Spinal cord (tissue), 10 donors: ENCODE data around the gene MLH3. TPM values are rescaled to one million over a fixed set of nuclear protein-coding genes. Genes with fewer than 3 reads are reported as not detected.
A peak's percentile ranks its signal among the peaks of the same experiment; 100 is the strongest.

Experiments used
- DNase-seq, 6 donors: peaks; one replicate each; pipeline versions ENCODE4 v3.0.0 to v3.0.0-alpha.2; 2013 to 2015; ENCODE audit warnings: low spot score in 6 of 6, low read depth in 4 of 6
- H3K27ac ChIP-seq: one replicate; pipeline ENCODE4 v1.5.1; 2013; ENCODE audit warnings: low read depth, low read length, control low read depth
- H3K27me3 ChIP-seq: one replicate; pipeline ENCODE4 v1.6.1; 2013; ENCODE audit warnings: low read length; ENCODE audit not compliant: control insufficient read depth, insufficient read depth
- H3K36me3 ChIP-seq: one replicate; pipeline ENCODE4 v1.6.1; 2013; ENCODE audit warnings: low read length; ENCODE audit not compliant: control insufficient read depth, insufficient read depth
- H3K4me1 ChIP-seq: one replicate; pipeline ENCODE4 v1.6.1; 2013; ENCODE audit warnings: low read length; ENCODE audit not compliant: control insufficient read depth, insufficient read depth
- H3K4me3 ChIP-seq: one replicate; pipeline ENCODE4 v1.5.1; 2013; ENCODE audit warnings: low read depth, low read length, control low read depth
- H3K9me3 ChIP-seq: one replicate; pipeline ENCODE4 v1.6.1; 2013; ENCODE audit warnings: low read length; ENCODE audit not compliant: control insufficient read depth, insufficient read depth
- WGBS: methylation state at CpG from one replicate; pipeline ENCODE4 v1.1.5; 2013; ENCODE audit warnings: missing lambda C conversion rate; ENCODE audit not compliant: insufficient coverage; 5-methylcytosine and 5-hydroxymethylcytosine counted together
- polyA plus RNA-seq, 2 donors: library from polyadenylated mRNA; unstranded; fragments of 120-200 nt; gene quantifications; one replicate each; pipeline ENCODE4 v1.2.1, GENCODE V29; 2013; ENCODE audit not compliant: insufficient read length in 2 of 2
- total RNA-seq, 2 donors: library from RNA; depleted of rRNA in 1 of 2; stranded (reverse); fragments of 120-200 nt in 1 of 2; fragments of >200 nt in 1 of 2; gene quantifications; one replicate each; pipeline versions ENCODE4 v1.2.3 to v1.2.4, GENCODE V29; 2013 to 2014
- donor health status: healthy.

Gene MLH3
- total and polyA plus RNA-seq, 4 donors = 21.4 to 65.8 (median 39.5) TPM

DNA sequence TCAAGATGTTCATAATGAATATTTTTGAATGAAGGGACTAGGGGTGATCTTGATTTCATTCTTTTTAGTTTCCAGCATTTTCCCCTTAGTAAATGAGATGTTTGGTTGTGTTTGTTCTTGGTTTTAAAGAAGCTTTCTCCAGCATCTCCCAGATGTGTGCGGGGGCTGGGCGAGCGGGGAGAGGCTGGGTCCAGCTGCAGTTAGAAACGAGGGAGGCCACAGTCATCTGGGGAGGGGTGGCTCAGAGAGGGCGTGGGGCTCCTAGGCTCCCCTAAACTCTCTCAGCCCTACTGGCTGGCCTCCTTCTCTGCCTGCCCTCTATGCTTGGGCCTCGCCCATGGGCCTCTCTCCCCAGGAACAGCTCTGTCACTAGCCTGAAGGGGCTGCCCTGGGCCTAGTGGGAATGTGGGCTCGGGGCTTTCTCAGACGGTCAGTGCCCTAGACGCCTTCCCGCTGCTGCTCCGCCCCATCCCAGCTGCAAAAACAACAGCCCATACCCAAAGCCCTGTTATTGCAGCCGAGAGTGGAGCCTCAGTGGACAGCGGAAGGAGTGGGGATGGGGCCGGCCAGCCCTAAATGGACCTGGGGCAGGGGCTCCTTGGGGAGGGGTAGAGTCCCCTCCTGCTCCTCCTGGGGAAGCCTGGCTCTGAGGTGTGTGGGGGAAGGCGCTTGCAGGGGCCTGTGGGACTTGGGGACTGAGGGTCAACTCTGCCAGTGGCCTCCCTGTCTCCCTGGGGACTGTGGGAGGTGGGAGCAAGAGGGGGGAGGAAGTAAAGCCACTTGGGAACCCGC is 66.8 kb downstream of the MLH3 start:
- Histone ChIP-seq H3K27me3 (no peaks in the 10 kb centered on the region), H3K27ac (peak overlapping the region; percentile 35), H3K4me1 (peaks cover 36% of the 10 kb centered on the region)

GRCh38 chr14:74983343-74983742 is 67.9 kb downstream of the MLH3 start:
- 93% methylated on average over 1 of the region's 1 CpG for WGBS
- H3K27me3 ChIP-seq = no peaks in the 10 kb centered on the region
- no peak overlapping the region for H3K27ac ChIP-seq
- H3K4me3 ChIP-seq = no peak overlapping the region
- H3K4me1 ChIP-seq = peaks cover 45% of the 10 kb centered on the region
- no peak for DNase-seq
- no peaks in the 10 kb centered on the region for H3K9me3 ChIP-seq
- no peaks in the 10 kb centered on the region for H3K36me3 ChIP-seq

More for the DNA sequence above, 66.8 kb downstream of the MLH3 start:
- peak in 1 of 6 donors; percentile 44 for DNase-seq
- Histone ChIP-seq H3K4me3 (no peak overlapping the region), H3K9me3 (no peaks in the 10 kb centered on the region), H3K36me3 (no peaks in the 10 kb centered on the region)
- WGBS = 72% methylated on average over 5 of the region's 16 CpGs

DNA sequence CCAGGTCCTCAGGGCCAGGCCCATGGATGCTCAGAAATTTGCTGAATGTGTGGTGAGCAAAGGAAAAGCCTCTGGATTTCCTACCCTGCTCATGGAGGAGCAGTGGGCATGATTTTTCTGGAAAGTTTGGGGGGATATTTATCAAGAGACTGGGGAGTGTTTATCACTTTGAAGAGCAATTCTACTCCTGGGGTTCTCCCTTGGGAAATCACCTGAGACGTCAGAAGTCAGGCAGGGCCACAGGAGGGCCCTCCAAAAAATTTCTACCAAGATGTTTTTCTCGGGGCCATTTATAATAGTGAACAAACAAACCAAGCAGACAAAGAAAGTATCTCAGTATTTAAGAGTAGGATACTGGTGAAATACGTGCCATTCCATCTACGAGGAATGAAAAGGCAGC is 68.6 kb downstream of the MLH3 start:
- no peaks in the 10 kb centered on the region for H3K27me3 ChIP-seq

GRCh38 chr14:74981833-74982232 is 69.4 kb downstream of the MLH3 start:
- H3K36me3 ChIP-seq = peaks cover 3% of the 10 kb centered on the region
- no peak overlapping the region for H3K4me3 ChIP-seq
- DNase-seq = no peak
- peaks cover 54% of the 10 kb centered on the region for H3K4me1 ChIP-seq
- no peaks in the 10 kb centered on the region for H3K27me3 ChIP-seq
- 93% methylated on average over 4 of the region's 5 CpGs for WGBS
- H3K27ac ChIP-seq = no peak overlapping the region
- H3K9me3 ChIP-seq = no peaks in the 10 kb centered on the region

More for the DNA sequence above, 68.6 kb downstream of the MLH3 start:
- Histone ChIP-seq H3K9me3 (no peaks in the 10 kb centered on the region), H3K27ac (no peak overlapping the region), H3K4me1 (peaks cover 52% of the 10 kb centered on the region), H3K36me3 (peaks cover 3% of the 10 kb centered on the region), H3K4me3 (no peak overlapping the region)
- WGBS = 60% methylated on average over 1 of the region's 4 CpGs
- DNase-seq = no peak

DNA sequence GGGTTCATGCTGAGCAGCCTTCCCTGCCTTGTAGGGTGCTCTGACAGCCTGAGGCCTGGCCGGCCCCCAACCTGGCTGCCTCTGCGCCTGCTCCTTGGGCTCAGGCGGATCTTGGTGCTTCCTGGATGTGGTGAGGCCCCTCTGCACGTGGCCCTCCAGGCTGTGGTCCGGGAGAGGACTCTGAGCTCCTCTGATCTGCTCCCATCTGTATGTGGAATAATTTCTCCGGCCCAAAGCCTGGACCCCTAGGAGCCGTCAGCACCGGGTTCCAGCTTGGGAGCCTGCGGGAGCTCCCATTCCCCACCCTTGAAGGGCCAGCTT is 69.8 kb downstream of the MLH3 start:
- Histone ChIP-seq H3K9me3 (no peaks in the 10 kb centered on the region), H3K27me3 (no peaks in the 10 kb centered on the region), H3K36me3 (peaks cover 3% of the 10 kb centered on the region), H3K4me1 (peaks cover 54% of the 10 kb centered on the region), H3K4me3 (no peak overlapping the region), H3K27ac (peak overlapping the region; percentile 37)
- WGBS = 85% methylated on average over 9 of the region's 9 CpGs
- DNase-seq = no peak

DNA sequence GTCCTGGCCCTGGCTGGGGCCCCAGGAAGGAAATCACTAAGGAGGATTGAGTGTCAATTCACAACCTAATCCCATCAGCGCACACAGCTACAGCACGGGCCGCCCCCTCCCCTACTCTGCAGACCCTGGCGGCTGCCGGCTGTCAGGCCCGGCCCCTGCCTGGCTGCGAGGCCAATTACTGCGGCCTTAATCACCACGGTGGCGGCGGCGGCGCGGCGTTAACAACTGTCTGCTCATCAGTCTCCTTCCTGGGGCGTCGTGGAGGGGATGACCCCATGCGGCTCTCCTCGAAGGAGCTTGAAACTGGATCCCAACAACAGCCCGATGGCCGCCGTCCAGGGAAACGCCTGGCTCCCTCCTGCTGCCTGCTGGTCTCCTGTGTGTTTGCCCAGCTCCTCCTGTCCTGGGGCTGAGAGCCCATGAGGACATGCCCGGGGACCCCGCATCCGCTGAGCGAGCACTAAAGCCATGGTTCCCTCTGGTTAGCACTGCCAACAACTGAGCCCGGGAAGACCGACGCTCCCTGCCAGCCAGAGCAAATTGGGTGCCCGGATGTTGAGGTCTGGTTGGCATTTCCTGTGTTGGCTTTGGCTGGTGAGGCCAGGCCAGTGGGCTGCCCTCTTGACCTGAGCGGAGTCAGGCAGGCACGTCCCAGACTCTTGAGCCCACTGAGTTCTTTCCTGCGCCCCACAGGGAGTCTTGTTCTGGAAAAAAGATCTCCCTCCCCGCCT is 70.4 kb downstream of the MLH3 start:
- no peaks in the 10 kb centered on the region for H3K27me3 ChIP-seq
- H3K4me1 ChIP-seq = peaks cover 54% of the 10 kb centered on the region
- H3K27ac ChIP-seq = peak overlapping the region; percentile 37
- peaks cover 3% of the 10 kb centered on the region for H3K36me3 ChIP-seq
- H3K9me3 ChIP-seq = no peaks in the 10 kb centered on the region
- 20% methylated on average over 35 of the region's 35 CpGs for WGBS
- DNase-seq = peak in 2 of 6 donors; percentile 64
- H3K4me3 ChIP-seq = no peak overlapping the region

DNA sequence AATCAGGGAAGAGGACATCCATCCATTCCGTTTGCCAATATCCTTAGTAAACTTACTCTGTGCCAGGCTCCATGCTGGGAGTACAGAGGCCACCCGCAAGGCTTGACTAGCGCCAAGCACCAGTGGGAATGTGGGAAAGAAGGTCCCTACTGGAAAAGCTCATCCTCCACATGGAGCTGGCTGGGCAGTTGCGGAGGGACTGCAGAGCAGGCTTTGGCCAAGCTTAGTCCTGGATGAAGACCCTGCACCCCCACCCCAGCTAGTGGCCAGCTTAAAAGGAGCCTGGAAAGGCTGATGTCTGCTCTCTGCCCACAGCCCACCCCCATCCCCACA is 70.9 kb downstream of the MLH3 start:
- Histone ChIP-seq H3K36me3 (peaks cover 3% of the 10 kb centered on the region), H3K27ac (peak overlapping the region; percentile 2), H3K27me3 (no peaks in the 10 kb centered on the region), H3K4me3 (no peak overlapping the region), H3K4me1 (peaks cover 54% of the 10 kb centered on the region), H3K9me3 (no peaks in the 10 kb centered on the region)
- WGBS = no CpG with 5 or more reads among the region's 4 CpGs
- DNase-seq = peak in 2 of 6 donors; percentile 24 to 43

GRCh38 chr14:74979442-74980397 is 71.5 kb downstream of the MLH3 start:
- DNase-seq = peak in 2 of 6 donors; percentile 50 to 67
- H3K4me3 ChIP-seq = no peak overlapping the region
- WGBS = 48% methylated on average over 19 of the region's 23 CpGs
- H3K4me1 ChIP-seq = peaks cover 53% of the 10 kb centered on the region
- peaks cover 3% of the 10 kb centered on the region for H3K36me3 ChIP-seq
- H3K9me3 ChIP-seq = no peaks in the 10 kb centered on the region
- H3K27me3 ChIP-seq = no peaks in the 10 kb centered on the region
- H3K27ac ChIP-seq = peak overlapping the region; percentile 2

GRCh38 chr14:74979029-74979428 is 72.2 kb downstream of the MLH3 start:
- WGBS = 100% methylated on average over 2 of the region's 4 CpGs
- Histone ChIP-seq H3K4me1 (peaks cover 54% of the 10 kb centered on the region), H3K4me3 (no peak overlapping the region), H3K27me3 (no peaks in the 10 kb centered on the region), H3K27ac (no peak overlapping the region), H3K9me3 (no peaks in the 10 kb centered on the region), H3K36me3 (peaks cover 3% of the 10 kb centered on the region)
- DNase-seq = no peak
